Hindlimb muscle (tissue), 1 donor: Measurements from ENCODE around the gene CLEC17A. TPM values are rescaled to one million over a fixed set of nuclear protein-coding genes. Genes with fewer than 3 reads are reported as not detected.
"Not testable (repeated sequence)": the region's sequence is repeated elsewhere in the genome, so short reads cannot be mapped to it uniquely, and the experiment has no call there.

Experiments
- DNase-seq: peaks from one replicate; pipeline ENCODE4 v3.0.0-alpha.2; 2013
- polyA plus RNA-seq: library from polyadenylated mRNA; unstranded; fragments of 120-200 nt; gene quantifications from one replicate; pipeline ENCODE4 v1.2.1, GENCODE V29; 2013; ENCODE audit not compliant: insufficient read length

CLEC17A gene
- polyA plus RNA-seq = not detected

- DNase-seq = no peak
Measured at GRCh38 chr19:14582894-14583340, at the start of gene CLEC17A. TSS of gene CLEC17A (plus strand) at chr19:14583084. CDS start at chr19:14583161, 77 bp downstream.

- DNase-seq = no peak
Measured at GRCh38 chr19:14533450-14533849, 49.4 kb upstream of the CLEC17A start.

- no peak for DNase-seq
Measured at GRCh38 chr19:14536926-14537692, 45.8 kb upstream of the CLEC17A start.

- no peak for DNase-seq
Measured at GRCh38 chr19:14540741-14541525, 42.0 kb upstream of the CLEC17A start.

GRCh38 chr19:14541979-14542378 is 40.9 kb upstream of the CLEC17A start:
- DNase-seq = not testable (repeated sequence)

GRCh38 chr19:14542711-14543328 is 40.1 kb upstream of the CLEC17A start:
- peak; percentile 47 for DNase-seq

- no peak for DNase-seq
Measured at GRCh38 chr19:14544047-14544446, 38.8 kb upstream of the CLEC17A start.

GRCh38 chr19:14544977-14545715 is 37.7 kb upstream of the CLEC17A start:
- peak; percentile 52 for DNase-seq

GRCh38 chr19:14545716-14546082 is 37.2 kb upstream of the CLEC17A start:
- DNase-seq = no peak

GRCh38 chr19:14550201-14550754 is 32.6 kb upstream of the CLEC17A start:
- DNase-seq = no peak

- not testable (repeated sequence) for DNase-seq
Measured at GRCh38 chr19:14551134-14552005, 31.5 kb upstream of the CLEC17A start.

GRCh38 chr19:14552006-14552360 is 30.9 kb upstream of the CLEC17A start:
- DNase-seq = not testable (repeated sequence)

GRCh38 chr19:14553042-14553938 is 29.6 kb upstream of the CLEC17A start:
- no peak for DNase-seq

- no peak for DNase-seq
Measured at GRCh38 chr19:14553939-14554243, 29.0 kb upstream of the CLEC17A start.

GRCh38 chr19:14554382-14554812 is 28.5 kb upstream of the CLEC17A start:
- DNase-seq = no peak

- no peak for DNase-seq
Measured at GRCh38 chr19:14555918-14556661, 26.8 kb upstream of the CLEC17A start.

- DNase-seq = peak; percentile 74
Measured at GRCh38 chr19:14556662-14557188, 26.2 kb upstream of the CLEC17A start.

- no peak for DNase-seq
Measured at GRCh38 chr19:14558370-14559066, 24.4 kb upstream of the CLEC17A start.
